HepG2 (cell line): ENCODE results near the gene ARHGAP29. TPM values are rescaled to one million over a fixed set of nuclear protein-coding genes. Genes with fewer than 3 reads are reported as not detected.

Source experiments
- IKZF4 ChIP-seq: sonication (generic); formaldehyde crosslinking; IDR thresholded peaks from 2 replicates; pipeline ENCODE4 v1.5.1; 2020; ENCODE audit warnings: borderline replicate concordance, mild to moderate bottlenecking, low read depth, missing genetic modification reagents; ENCODE audit errors: not compliant biosample characterization
- NRL ChIP-seq: sonication (generic); formaldehyde crosslinking; IDR thresholded peaks from 2 replicates; pipeline ENCODE4 v1.5.0; 2020; ENCODE audit warnings: missing genetic modification reagents, mild to moderate bottlenecking, moderate library complexity, borderline replicate concordance
- RBAK ChIP-seq: sonication (generic); formaldehyde crosslinking; IDR thresholded peaks from 2 replicates; pipeline ENCODE4 v1.5.1; 2020; ENCODE audit warnings: mild to moderate bottlenecking, missing genetic modification reagents
- REPIN1 ChIP-seq: sonication (generic); formaldehyde crosslinking; IDR thresholded peaks from 2 replicates; pipeline ENCODE4 v1.8.0; 2022; ENCODE audit warnings: missing genetic modification reagents, low read depth, mild to moderate bottlenecking, borderline replicate concordance
- RERE ChIP-seq: IDR thresholded peaks from 2 replicates; pipeline ENCODE4 v1.6.1; 2016; ENCODE audit warnings: low read depth, missing genetic modification reagents, missing compliant biosample characterization
- RFXANK ChIP-seq: IDR thresholded peaks from 2 replicates; pipeline ENCODE4 v1.6.1; 2016
- ZFP90 ChIP-seq: sonication (generic); formaldehyde crosslinking; IDR thresholded peaks from 2 replicates; pipeline ENCODE4 v1.8.0; 2022; ENCODE audit warnings: missing genetic modification reagents, mild to moderate bottlenecking, inconsistent platforms, borderline replicate concordance
- ZNF496 ChIP-seq: sonication (generic); formaldehyde crosslinking; IDR thresholded peaks from 2 replicates; pipeline ENCODE4 v1.8.1; 2023; ENCODE audit warnings: mild to moderate bottlenecking, moderate library complexity, missing genetic modification reagents; ENCODE audit not compliant: insufficient replicate concordance
- ZNF501 ChIP-seq: sonication (generic); formaldehyde crosslinking; IDR thresholded peaks from 2 replicates; pipeline ENCODE4 v1.5.1; 2020; ENCODE audit warnings: mild to moderate bottlenecking, moderate library complexity, missing genetic modification reagents
- ZNF605 ChIP-seq: sonication (generic); formaldehyde crosslinking; IDR thresholded peaks from 2 replicates; pipeline ENCODE4 v1.8.0; 2022; ENCODE audit warnings: mild to moderate bottlenecking, missing genetic modification reagents
- ZSCAN21 ChIP-seq: sonication (generic); formaldehyde crosslinking; IDR thresholded peaks from 2 replicates; pipeline ENCODE4 v1.8.0; 2022; ENCODE audit warnings: mild to moderate bottlenecking, missing genetic modification reagents, moderate library complexity, borderline replicate concordance
- polyA plus RNA-seq, 8 experiments: library from polyadenylated mRNA; depleted of rRNA in 3 of 8; stranded (reverse) in 7 of 8; unstranded in 1 of 8; fragments of >200 nt; fragmentation: Illumina TruSeq in 4 of 8; extraction: Trizol in 4 of 8; gene quantifications; 2 replicates each; pipeline versions ENCODE4 v1.2.1 to v1.2.3, GENCODE V29; 2011 to 2016; ENCODE audit warnings: low read depth in 4 of 8, missing spikeins in 1 of 8, mixed read lengths in 1 of 8; ENCODE audit not compliant: insufficient read depth in 1 of 8
- total RNA-seq, 5 experiments: library from RNA; depleted of rRNA; stranded (reverse); fragments of >200 nt; fragmentation: Illumina TruSeq; extraction: Trizol; gene quantifications; 2 replicates each; pipeline ENCODE4 v1.2.3, GENCODE V29; 2016; ENCODE audit warnings: low read depth in 1 of 5
- TF ChIP-seq, protein P1 (sequence below): sonication (generic); formaldehyde crosslinking; IDR thresholded peaks from 2 replicates; pipeline ENCODE4 v1.5.0; 2020; ENCODE audit warnings: mild to moderate bottlenecking, missing genetic modification reagents, borderline replicate concordance

Gene ARHGAP29
- total and polyA plus RNA-seq, 2 of the 13 experiments (the other 11 are each of a cell fraction or from before 2014, with no cell fraction given): 12.8 to 18.3 TPM

- no peak for TF ChIP-seq RERE (CRISPR knock-in tag)
- no peak for TF ChIP-seq ZFP90 (CRISPR knock-in tag)
- TF ChIP-seq NRL (CRISPR knock-in tag): no peak
- TF ChIP-seq RFXANK (CRISPR knock-in tag): no peak
- TF ChIP-seq RBAK (CRISPR knock-in tag): no peak
- TF ChIP-seq ZSCAN21 (CRISPR knock-in tag): 0 out of 2 replicates have a peak, but pooled peaks have one; percentile 62
- no peak for TF ChIP-seq ZNF605 (CRISPR knock-in tag)
- no peak for TF ChIP-seq IKZF4 (CRISPR knock-in tag)
- no peak for TF ChIP-seq ZNF496
- TF ChIP-seq ZNF501 (CRISPR knock-in tag): no peak
- 0 out of 2 replicates have a peak, but pooled peaks have one; percentile 26 for TF ChIP-seq REPIN1 (CRISPR knock-in tag)
- TF ChIP-seq, protein P1, sequence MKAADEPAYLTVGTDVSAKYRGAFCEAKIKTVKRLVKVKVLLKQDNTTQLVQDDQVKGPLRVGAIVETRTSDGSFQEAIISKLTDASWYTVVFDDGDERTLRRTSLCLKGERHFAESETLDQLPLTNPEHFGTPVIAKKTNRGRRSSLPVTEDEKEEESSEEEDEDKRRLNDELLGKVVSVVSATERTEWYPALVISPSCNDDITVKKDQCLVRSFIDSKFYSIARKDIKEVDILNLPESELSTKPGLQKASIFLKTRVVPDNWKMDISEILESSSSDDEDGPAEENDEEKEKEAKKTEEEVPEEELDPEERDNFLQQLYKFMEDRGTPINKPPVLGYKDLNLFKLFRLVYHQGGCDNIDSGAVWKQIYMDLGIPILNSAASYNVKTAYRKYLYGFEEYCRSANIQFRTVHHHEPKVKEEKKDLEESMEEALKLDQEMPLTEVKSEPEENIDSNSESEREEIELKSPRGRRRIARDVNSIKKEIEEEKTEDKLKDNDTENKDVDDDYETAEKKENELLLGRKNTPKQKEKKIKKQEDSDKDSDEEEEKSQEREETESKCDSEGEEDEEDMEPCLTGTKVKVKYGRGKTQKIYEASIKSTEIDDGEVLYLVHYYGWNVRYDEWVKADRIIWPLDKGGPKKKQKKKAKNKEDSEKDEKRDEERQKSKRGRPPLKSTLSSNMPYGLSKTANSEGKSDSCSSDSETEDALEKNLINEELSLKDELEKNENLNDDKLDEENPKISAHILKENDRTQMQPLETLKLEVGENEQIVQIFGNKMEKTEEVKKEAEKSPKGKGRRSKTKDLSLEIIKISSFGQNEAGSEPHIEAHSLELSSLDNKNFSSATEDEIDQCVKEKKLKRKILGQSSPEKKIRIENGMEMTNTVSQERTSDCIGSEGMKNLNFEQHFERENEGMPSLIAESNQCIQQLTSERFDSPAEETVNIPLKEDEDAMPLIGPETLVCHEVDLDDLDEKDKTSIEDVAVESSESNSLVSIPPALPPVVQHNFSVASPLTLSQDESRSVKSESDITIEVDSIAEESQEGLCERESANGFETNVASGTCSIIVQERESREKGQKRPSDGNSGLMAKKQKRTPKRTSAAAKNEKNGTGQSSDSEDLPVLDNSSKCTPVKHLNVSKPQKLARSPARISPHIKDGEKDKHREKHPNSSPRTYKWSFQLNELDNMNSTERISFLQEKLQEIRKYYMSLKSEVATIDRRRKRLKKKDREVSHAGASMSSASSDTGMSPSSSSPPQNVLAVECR (CRISPR knock-in tag): peak; percentile 70; the same call in 1 of the 2 replicates
Observed at GRCh38 chr1:94247138-94248094, 10.0 kb upstream of the ARHGAP29 start (continued).
